K562 (cell line): ENCODE results near the gene CCDC85B.

Experiments used
- CTCF ChIP-seq, 3 experiments: IDR thresholded peaks in 2 of 3; conservative IDR thresholded peaks in 1 of 3; 2 replicates each; pipeline ENCODE4 v1.5.1; 2011 to 2012; ENCODE audit warnings: low read length in 3 of 3, mild to moderate bottlenecking in 3 of 3, control low read depth in 2 of 3, improper control_type of control experiment in 1 of 3, inconsistent platforms in 1 of 3, low read depth in 1 of 3, mixed read lengths in 1 of 3, moderate library complexity in 1 of 3; ENCODE audit not compliant: insufficient read depth in 2 of 3
- MEF2A ChIP-seq: IDR thresholded peaks from 2 replicates; pipeline ENCODE4 v1.6.1; 2011; ENCODE audit warnings: low read depth, mild to moderate bottlenecking, low read length, moderate library complexity; ENCODE audit not compliant: control insufficient read depth
- ZFX ChIP-seq: sonication (generic); formaldehyde crosslinking; IDR thresholded peaks from 2 replicates; pipeline ENCODE4 v1.8.0; 2022; ENCODE audit warnings: mild to moderate bottlenecking, missing genetic modification reagents, moderate library complexity

GRCh38 chr11:65858681-65859087 lies 31.8 kb upstream of the CCDC85B start:
- TF ChIP-seq CTCF (IDR thresholded peaks at IDR 0.05 in 2 of 3, conservative IDR thresholded peaks at IDR 0.05 in 1 of 3; ENCODE audit: insufficient read depth in 2 of 3, low read depth in 1 of 3, low read length in 3 of 3) (no peak), ZFX (CRISPR knock-in tag) (no peak), MEF2A (no peak)
